HFF-Myc (cell line): ENCODE data around the gene STON2.

Experiments used
- DNase-seq: peaks from one replicate; pipeline ENCODE4 v3.0.0-alpha.2; 2011; ENCODE audit warnings: low read depth; ENCODE audit errors: extremely low read depth
- H3K4me3 ChIP-seq: replicated peaks from 2 replicates; pipeline ENCODE4 v1.5.1; 2011; ENCODE audit warnings: low read depth, mild to moderate bottlenecking, control low read depth, low read length
- CTCF ChIP-seq: IDR thresholded peaks from 2 replicates; pipeline ENCODE4 v1.5.1; 2012; ENCODE audit warnings: mild to moderate bottlenecking, low read depth, low read length, control low read depth; ENCODE audit errors: missing control alignments

STON2 gene

GRCh38 chr14:81352413-81352812 lies 47.7 kb downstream of the STON2 start:
- no peak overlapping the region for H3K4me3 ChIP-seq
- TF ChIP-seq CTCF: no peak
- no peak for DNase-seq

- no peak overlapping the region for H3K4me3 ChIP-seq
- no peak for TF ChIP-seq CTCF
- no peak for DNase-seq
Observed at GRCh38 chr14:81351205-81351604, 48.9 kb downstream of the STON2 start.

GRCh38 chr14:81350344-81351130 lies 49.6 kb downstream of the STON2 start:
- DNase-seq: no peak
- no peak for TF ChIP-seq CTCF
- no peak overlapping the region for H3K4me3 ChIP-seq

GRCh38 chr14:81348061-81348460 lies 52.1 kb downstream of the STON2 start:
- no peak for TF ChIP-seq CTCF
- DNase-seq: no peak

GRCh38 chr14:81345781-81346180 lies 54.3 kb downstream of the STON2 start:
- no peak for DNase-seq
- no peak for TF ChIP-seq CTCF
- no peak overlapping the region for H3K4me3 ChIP-seq

More at GRCh38 chr14:81348061-81348460, 52.1 kb downstream of the STON2 start:
- H3K4me3 ChIP-seq: no peak overlapping the region

- H3K4me3 ChIP-seq: no peak overlapping the region
- DNase-seq: no peak
- TF ChIP-seq CTCF: no peak
Observed at GRCh38 chr14:81344481-81345160, 55.5 kb downstream of the STON2 start.
